GM21786 (cell line): ENCODE measurements around the gene SCYGR1.
"Not testable (repeated sequence)": the region's sequence is repeated elsewhere in the genome, so short reads cannot be mapped to it uniquely, and the experiment has no call there.

Experiments
- ATAC-seq: cut with Tn5 transposase; IDR thresholded peaks from one replicate; pipeline ENCODE4 v1.9.1; 2021; ENCODE audit not compliant: unreplicated experiment

Gene SCYGR1

GRCh38 chr2:227404585-227405271 is 17.0 kb upstream of the SCYGR1 start:
- no peak for ATAC-seq

- no peak for ATAC-seq
Measured at GRCh38 chr2:227402959-227403358, 15.2 kb upstream of the SCYGR1 start.

DNA sequence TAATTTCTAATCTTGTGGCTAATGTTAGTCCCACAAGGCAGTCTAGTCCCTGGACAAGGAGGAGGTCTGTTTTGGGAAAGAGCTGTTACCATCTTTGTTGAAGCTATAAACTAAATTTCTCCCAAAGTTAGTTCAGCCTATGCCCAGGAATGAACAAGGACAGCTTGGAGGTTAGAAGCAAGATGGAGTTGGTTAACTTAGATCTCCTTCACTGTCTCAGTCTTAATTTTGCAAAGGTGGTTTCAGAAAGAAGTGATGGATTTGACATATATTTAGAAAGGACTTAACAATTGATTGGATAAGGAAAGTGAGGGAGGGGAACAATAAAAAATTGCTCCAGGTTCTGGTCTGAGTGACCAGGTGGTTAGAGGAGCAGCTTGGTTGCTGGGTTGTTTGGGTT is 14.6 kb upstream of the SCYGR1 start:
- ATAC-seq: no peak

GRCh38 chr2:227401550-227401949 is 13.8 kb upstream of the SCYGR1 start:
- no peak for ATAC-seq

DNA sequence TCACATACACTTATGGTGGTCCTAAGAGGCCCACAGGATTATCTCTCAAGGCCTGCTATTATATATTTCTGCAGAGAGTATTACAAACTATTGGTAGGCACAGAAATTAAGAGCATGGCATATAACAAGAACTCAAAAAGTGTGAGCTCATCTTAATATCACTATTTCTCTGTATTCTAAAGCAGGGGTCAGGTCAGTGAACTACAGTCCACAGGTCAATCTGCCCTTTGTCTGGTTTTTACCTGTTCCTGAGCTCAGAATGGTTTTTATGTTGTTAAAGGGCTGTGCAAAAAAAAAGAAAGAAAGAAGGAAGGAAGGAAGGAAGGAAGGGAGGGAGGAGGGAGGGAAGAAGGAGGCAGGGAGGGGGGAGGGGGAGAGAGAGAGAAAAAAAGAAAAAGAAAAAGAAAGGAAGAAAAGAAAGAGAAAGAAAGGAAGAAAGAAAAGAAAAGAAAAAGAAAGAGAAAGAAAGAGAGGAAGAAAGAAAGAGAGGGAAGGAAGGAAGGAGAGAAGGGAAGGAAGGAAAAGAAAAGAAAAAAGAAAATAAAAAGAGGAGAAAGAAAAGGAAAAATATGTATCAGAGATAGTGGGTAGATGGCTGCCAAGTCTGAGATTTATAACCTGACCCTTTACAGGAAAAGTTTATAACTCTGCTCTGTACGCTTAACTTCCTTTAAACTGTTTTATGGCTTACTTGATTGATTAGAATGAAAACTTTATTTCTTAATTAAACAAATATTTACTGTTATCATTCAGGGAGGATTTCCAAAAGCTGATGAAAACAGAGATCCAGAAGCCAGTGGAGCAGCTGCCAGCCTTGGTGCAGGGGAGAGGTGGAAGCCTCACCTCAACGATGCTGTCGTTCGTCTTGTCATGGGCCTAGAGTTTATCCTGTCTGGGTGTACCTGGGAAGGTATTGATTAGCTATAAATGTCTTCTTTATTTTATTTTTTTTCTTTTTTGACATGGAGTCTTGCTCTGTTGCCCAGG is 11.2 kb upstream of the SCYGR1 start:
- ATAC-seq: no peak

GRCh38 chr2:227397562-227397961 is 9.8 kb upstream of the SCYGR1 start:
- ATAC-seq: no peak

GRCh38 chr2:227395556-227395955 is 7.8 kb upstream of the SCYGR1 start:
- no peak for ATAC-seq

- ATAC-seq: no peak
Measured at GRCh38 chr2:227394401-227394800, 6.7 kb upstream of the SCYGR1 start.

DNA sequence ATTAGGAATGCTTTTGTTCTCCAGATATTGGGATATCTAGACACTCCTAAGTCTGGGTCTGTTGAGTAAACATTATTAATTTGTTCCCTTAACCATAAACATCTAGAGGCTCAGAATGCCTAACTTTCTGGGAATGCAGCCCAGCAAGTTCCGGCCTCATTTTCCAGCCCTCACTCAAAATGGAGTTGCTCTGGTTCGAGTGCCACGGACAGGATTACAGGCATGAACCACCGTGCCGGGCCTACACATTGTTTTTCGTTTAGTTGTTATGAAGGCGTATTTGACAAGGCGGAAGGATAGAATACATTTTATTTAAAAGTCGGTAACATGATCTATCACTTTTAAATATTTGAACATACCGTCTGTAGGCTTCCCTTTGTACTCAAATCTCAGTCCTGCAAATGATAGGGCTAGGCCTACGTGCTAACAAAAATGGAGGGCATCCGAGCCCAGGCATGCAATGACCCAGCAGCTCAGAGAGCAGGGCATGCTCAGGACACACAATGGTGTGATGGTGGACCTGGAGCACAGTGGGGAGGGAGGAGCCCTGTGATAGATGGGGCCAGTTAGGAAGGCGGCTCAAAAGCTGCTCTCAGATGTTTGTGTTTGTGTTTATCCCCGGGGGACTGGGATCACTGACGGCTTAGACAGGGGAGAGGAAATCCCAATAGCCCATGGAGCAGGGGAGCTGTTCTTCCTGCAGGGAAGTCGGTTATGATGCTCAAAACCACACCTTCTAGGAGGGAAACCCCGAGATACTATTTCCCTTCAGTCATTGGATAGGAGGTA is 2.9 kb upstream of the SCYGR1 start:
- no peak for ATAC-seq

DNA sequence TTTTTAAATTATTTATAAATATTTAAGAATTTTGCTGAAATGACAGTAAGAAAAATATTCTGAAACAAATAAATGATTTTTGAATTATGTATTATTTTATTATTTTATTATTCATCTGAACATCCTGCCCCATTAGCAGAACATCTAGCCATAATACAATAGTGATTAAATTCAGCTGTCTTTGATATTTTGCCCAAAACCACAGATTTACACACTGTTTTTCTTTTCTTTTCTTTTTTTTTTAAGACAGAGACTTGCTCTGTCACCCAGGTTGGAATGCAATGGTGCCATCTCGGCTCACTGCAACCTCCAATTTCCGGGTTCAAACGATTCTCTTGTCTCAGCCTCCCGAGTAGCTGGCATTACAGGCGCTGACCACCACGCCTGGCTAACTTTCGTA is 1.9 kb upstream of the SCYGR1 start:
- no peak for ATAC-seq

DNA sequence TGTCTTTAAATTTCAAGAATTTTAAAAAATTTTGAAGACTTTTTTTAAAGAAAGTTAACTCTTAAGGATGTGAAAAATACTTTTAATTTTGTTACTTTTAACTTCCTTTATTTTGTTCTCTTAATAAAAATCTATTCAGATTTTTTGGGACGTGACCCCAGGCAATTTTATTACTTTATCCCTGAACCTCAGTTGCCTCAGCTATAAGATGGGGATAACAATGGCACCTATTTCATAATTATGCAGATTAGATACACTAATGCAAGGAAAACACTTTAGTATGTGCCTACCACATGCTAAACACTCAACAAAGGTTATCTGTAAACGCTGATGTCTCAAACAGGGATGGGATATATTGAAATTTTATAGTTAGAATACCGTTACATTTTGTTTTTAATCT is 1.5 kb upstream of the SCYGR1 start:
- no peak for ATAC-seq

GRCh38 chr2:227388537-227389011 is 825 bp upstream of the SCYGR1 start:
- ATAC-seq: no peak

- ATAC-seq: no peak
Measured at GRCh38 chr2:227386630-227387029, 1.1 kb downstream of the SCYGR1 start.

GRCh38 chr2:227383686-227384085 is 4.1 kb downstream of the SCYGR1 start:
- ATAC-seq: no peak

GRCh38 chr2:227382241-227382835 is 5.4 kb downstream of the SCYGR1 start:
- ATAC-seq: not testable (repeated sequence)

DNA sequence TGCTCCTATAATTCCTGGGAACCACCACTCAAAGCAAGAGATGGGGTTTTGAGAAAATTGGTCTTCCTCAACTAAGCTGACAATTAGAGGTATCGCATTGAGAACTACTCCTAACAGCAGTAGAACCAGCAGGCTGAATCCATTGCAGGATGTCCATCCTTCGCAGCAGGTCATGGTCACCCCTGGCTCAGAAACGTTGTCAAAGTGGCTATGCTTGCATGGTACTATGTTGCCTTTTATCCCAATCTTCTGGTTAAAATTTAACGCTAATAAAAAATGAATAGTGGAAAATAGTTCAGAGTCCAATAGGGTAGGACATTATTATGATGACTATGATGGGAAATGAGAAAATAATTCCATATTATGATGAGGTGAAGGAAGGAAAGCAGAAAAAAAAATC is 8.7 kb downstream of the SCYGR1 start, which contains the start of gene TM4SF20:
TM4SF20 (minus strand) TSS at position 212 of the 400 bp plus-strand sequence; CDS start at position 174, 38 bp downstream.
- no peak for ATAC-seq

- no peak for ATAC-seq
Measured at GRCh38 chr2:227378371-227378782, 9.4 kb downstream of the SCYGR1 start.

- no peak for ATAC-seq
Measured at GRCh38 chr2:227377467-227378351, 10.0 kb downstream of the SCYGR1 start.

- no peak for ATAC-seq
Measured at GRCh38 chr2:227376656-227377396, 10.9 kb downstream of the SCYGR1 start.
